Stomach smooth muscle (tissue), 2 donors: ENCODE measurements around the gene PCDHGA7.

ENCODE experiments used
- H3K27ac ChIP-seq: one replicate; pipeline ENCODE4 v1.7.0; 2013; ENCODE audit warnings: mild to moderate bottlenecking, low read length, inconsistent platforms
- H3K27me3 ChIP-seq, 2 donors: one replicate each; pipeline ENCODE4 v1.7.0; 2013; ENCODE audit warnings: low read length in 2 of 2; ENCODE audit not compliant: insufficient read depth in 2 of 2, control insufficient read depth in 1 of 2
- H3K36me3 ChIP-seq, 2 donors: one replicate each; pipeline ENCODE4 v1.7.0; 2013; ENCODE audit warnings: low read length in 2 of 2; ENCODE audit not compliant: control insufficient read depth in 2 of 2, insufficient read depth in 2 of 2
- H3K4me1 ChIP-seq: one replicate; pipeline ENCODE4 v1.7.0; 2013; ENCODE audit warnings: low read length; ENCODE audit not compliant: control insufficient read depth, insufficient read depth
- H3K4me3 ChIP-seq, 2 donors: one replicate each; pipeline ENCODE4 v1.7.0; 2013; ENCODE audit warnings: low read length in 2 of 2
- H3K9ac ChIP-seq, 2 donors: one replicate each; pipeline ENCODE4 v1.7.0; 2013; ENCODE audit warnings: low read length in 2 of 2, mild to moderate bottlenecking in 1 of 2
- H3K9me3 ChIP-seq, 2 donors: one replicate each; pipeline ENCODE4 v1.7.0; 2013; ENCODE audit warnings: low read length in 2 of 2; ENCODE audit not compliant: control insufficient read depth in 2 of 2
- donor health status: healthy.
- donor health status: Pancreatic carcinoma.

PCDHGA7 gene

GRCh38 chr5:141351591-141351990 lies 31.0 kb upstream of the PCDHGA7 start:
- Histone ChIP-seq H3K4me1 (no peaks in the 10 kb centered on the region), H3K4me3 (peak overlapping the region in 1 of 2 donors; percentile 65), H3K36me3 (peaks cover 0 to 2% of the 10 kb centered on the region in 2 donors), H3K9ac (no peak overlapping the region), H3K27ac (no peak overlapping the region), H3K9me3 (peaks cover 31 to 52% of the 10 kb centered on the region in 2 donors), H3K27me3 (peaks cover 0 to 7% of the 10 kb centered on the region in 2 donors)

- H3K27me3 ChIP-seq: peaks cover 0 to 7% of the 10 kb centered on the region in 2 donors
- H3K36me3 ChIP-seq: peaks cover 0 to 2% of the 10 kb centered on the region in 2 donors
- H3K4me3 ChIP-seq: peak within 1 kb of the TSS; percentile 42 to 70
- no peak within 1 kb of the TSS for H3K9ac ChIP-seq
- H3K27ac ChIP-seq: no peak within 1 kb of the TSS
- H3K9me3 ChIP-seq: peaks cover 35 to 70% of the 10 kb centered on the region in 2 donors
- no peaks in the 10 kb centered on the region for H3K4me1 ChIP-seq
Measured at GRCh38 chr5:141354900-141355469, 27.6 kb upstream of the PCDHGA7 start, which contains the start of gene PCDHGA4. TSS of gene PCDHGA4 (plus strand) at chr5:141355021. CDS start at chr5:141355108, 87 bp downstream.

- no peak overlapping the region for H3K9ac ChIP-seq
- no peaks in the 10 kb centered on the region for H3K4me1 ChIP-seq
- H3K9me3 ChIP-seq: peaks cover 35 to 71% of the 10 kb centered on the region in 2 donors
- no peak overlapping the region for H3K27ac ChIP-seq
- peak overlapping the region; percentile 42 to 70 for H3K4me3 ChIP-seq
- peaks cover 0 to 2% of the 10 kb centered on the region in 2 donors for H3K36me3 ChIP-seq
- H3K27me3 ChIP-seq: peaks cover 0 to 7% of the 10 kb centered on the region in 2 donors
Measured at GRCh38 chr5:141355641-141356040, 26.9 kb upstream of the PCDHGA7 start.

DNA sequence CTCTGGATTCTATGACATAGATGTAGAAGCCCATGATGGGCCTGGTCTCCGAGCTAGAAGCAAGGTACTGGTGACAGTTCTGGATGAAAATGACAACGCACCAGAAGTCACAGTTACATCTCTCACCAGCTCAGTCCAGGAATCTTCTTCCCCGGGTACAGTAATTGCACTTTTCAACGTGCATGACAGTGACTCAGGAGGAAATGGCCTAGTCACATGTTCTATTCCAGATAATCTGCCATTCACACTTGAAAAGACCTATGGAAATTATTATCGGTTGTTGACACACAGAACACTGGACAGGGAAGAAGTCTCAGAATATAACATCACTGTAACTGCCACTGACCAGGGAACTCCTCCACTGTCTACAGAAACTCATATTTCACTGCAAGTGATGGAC lies 26.4 kb upstream of the PCDHGA7 start:
- Histone ChIP-seq H3K36me3 (peaks cover 0 to 2% of the 10 kb centered on the region in 2 donors), H3K4me3 (peak overlapping the region in 1 of 2 donors; percentile 42), H3K9ac (no peak overlapping the region), H3K4me1 (no peaks in the 10 kb centered on the region), H3K27ac (no peak overlapping the region), H3K27me3 (peaks cover 0 to 3% of the 10 kb centered on the region in 2 donors), H3K9me3 (peaks cover 36 to 71% of the 10 kb centered on the region in 2 donors)

DNA sequence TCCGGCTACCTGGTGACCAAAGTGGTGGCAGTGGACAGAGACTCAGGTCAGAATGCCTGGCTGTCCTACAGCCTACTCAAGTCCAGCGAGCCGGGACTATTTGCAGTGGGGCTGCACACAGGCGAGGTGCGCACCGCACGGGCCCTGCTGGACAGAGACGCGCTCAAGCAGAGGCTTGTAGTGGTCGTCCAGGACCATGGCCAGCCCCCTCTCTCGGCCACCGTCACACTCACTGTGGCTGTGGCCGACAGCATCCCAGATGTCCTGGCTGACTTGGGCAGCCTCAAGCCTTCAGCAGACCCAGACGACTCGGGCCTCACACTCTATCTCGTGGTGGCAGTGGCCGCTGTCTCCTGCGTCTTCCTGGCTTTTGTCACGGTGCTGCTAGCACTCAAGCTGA lies 25.6 kb upstream of the PCDHGA7 start:
- Histone ChIP-seq H3K4me3 (peak overlapping the region; percentile 18 to 47), H3K27ac (no peak overlapping the region), H3K27me3 (peaks cover 0 to 3% of the 10 kb centered on the region in 2 donors), H3K9me3 (peaks cover 33 to 70% of the 10 kb centered on the region in 2 donors), H3K36me3 (peaks cover 0 to 2% of the 10 kb centered on the region in 2 donors), H3K4me1 (no peaks in the 10 kb centered on the region), H3K9ac (no peak overlapping the region)

- H3K4me3 ChIP-seq: peak within 1 kb of the TSS; percentile 49 to 54
- no peak within 1 kb of the TSS for H3K9ac ChIP-seq
- peaks cover 0 to 2% of the 10 kb centered on the region in 2 donors for H3K36me3 ChIP-seq
- no peaks in the 10 kb centered on the region for H3K27me3 ChIP-seq
- H3K27ac ChIP-seq: no peak within 1 kb of the TSS
- peaks cover 39 to 70% of the 10 kb centered on the region in 2 donors for H3K9me3 ChIP-seq
- H3K4me1 ChIP-seq: no peaks in the 10 kb centered on the region
Measured at GRCh38 chr5:141359790-141360426, 22.6 kb upstream of the PCDHGA7 start, which contains the start of gene PCDHGB2. TSS of gene PCDHGB2 (plus strand) at chr5:141359994. CDS start at chr5:141360136, 142 bp downstream.

DNA sequence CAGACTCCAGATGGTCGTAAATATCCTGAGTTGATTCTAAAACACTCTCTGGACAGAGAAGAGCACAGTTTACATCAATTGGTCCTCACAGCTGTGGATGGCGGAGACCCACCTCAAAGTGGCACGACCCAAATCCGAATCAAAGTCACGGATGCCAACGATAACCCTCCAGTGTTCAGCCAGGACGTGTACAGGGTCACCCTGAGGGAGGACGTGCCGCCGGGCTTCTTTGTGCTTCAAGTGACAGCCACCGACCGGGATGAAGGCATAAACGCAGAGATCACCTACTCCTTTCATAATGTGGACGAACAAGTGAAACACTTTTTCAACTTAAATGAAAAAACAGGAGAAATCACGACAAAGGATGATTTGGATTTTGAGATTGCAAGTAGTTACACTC lies 21.9 kb upstream of the PCDHGA7 start:
- no peak overlapping the region for H3K27ac ChIP-seq
- peak overlapping the region; percentile 49 to 54 for H3K4me3 ChIP-seq
- no peak overlapping the region for H3K9ac ChIP-seq
- H3K36me3 ChIP-seq: peaks cover 0 to 2% of the 10 kb centered on the region in 2 donors
- H3K4me1 ChIP-seq: no peaks in the 10 kb centered on the region
- no peaks in the 10 kb centered on the region for H3K27me3 ChIP-seq
- H3K9me3 ChIP-seq: peaks cover 41 to 70% of the 10 kb centered on the region in 2 donors

DNA sequence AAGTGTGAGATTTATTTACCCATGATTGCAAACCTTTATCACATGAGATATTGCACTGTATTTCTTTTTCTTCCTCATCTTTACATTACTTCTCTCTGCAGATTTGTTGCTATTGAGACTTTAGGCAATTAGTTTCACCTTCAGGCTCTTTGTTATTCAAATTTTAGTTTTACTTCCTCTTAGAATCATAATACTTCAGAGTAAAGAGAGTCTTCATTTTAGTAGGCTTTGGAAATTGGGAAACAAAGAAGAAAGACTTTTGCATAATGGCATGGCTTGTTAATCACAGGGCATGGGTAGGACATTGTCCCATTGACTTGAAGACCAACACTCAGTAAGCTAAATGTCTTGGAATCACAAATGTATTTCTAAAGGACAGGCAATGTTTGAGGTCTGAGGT lies 19.8 kb upstream of the PCDHGA7 start:
- H3K4me1 ChIP-seq: no peaks in the 10 kb centered on the region
- H3K27me3 ChIP-seq: no peaks in the 10 kb centered on the region
- peaks cover 36 to 64% of the 10 kb centered on the region in 2 donors for H3K9me3 ChIP-seq
- no peak overlapping the region for H3K9ac ChIP-seq
- H3K27ac ChIP-seq: no peak overlapping the region
- H3K36me3 ChIP-seq: no peaks in the 10 kb centered on the region
- H3K4me3 ChIP-seq: no peak overlapping the region

DNA sequence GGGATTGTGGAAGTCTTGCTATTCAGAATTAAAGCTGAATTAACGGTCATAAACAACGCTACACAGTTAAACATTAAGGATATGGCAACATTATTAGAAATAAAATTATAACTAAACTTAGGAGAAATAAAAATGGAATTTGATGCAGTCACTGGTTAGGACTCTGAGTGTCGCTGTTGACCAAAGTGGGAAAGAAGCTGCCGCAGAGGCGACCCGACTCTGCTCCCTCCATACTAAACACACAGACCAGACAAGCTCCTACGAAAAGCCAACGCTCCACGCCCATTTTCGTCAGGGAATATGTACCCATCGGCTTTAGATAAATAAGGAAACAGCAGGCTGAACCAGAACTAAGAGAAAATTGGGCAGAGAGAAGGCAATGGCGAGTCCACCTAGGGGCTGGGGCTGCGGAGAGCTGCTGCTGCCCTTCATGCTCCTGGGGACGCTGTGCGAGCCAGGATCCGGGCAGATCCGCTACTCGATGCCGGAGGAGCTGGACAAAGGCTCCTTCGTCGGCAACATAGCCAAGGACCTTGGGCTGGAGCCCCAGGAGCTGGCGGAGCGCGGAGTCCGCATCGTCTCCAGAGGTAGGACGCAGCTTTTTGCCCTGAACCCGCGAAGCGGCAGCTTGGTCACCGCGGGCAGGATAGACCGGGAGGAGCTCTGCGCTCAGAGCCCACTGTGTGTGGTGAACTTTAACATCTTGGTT lies 18.4 kb upstream of the PCDHGA7 start, which contains the start of gene PCDHGA5:
Gene PCDHGA5 (plus strand): TSS at position 211 of the 709 bp plus-strand sequence. CDS start 169 bp downstream, at position 380.
- Histone ChIP-seq H3K27me3 (no peaks in the 10 kb centered on the region), H3K9ac (no peak within 1 kb of the TSS), H3K36me3 (no peaks in the 10 kb centered on the region), H3K4me3 (peak within 1 kb of the TSS; percentile 52 to 56), H3K4me1 (no peaks in the 10 kb centered on the region), H3K9me3 (peaks cover 36 to 64% of the 10 kb centered on the region in 2 donors), H3K27ac (no peak within 1 kb of the TSS)

DNA sequence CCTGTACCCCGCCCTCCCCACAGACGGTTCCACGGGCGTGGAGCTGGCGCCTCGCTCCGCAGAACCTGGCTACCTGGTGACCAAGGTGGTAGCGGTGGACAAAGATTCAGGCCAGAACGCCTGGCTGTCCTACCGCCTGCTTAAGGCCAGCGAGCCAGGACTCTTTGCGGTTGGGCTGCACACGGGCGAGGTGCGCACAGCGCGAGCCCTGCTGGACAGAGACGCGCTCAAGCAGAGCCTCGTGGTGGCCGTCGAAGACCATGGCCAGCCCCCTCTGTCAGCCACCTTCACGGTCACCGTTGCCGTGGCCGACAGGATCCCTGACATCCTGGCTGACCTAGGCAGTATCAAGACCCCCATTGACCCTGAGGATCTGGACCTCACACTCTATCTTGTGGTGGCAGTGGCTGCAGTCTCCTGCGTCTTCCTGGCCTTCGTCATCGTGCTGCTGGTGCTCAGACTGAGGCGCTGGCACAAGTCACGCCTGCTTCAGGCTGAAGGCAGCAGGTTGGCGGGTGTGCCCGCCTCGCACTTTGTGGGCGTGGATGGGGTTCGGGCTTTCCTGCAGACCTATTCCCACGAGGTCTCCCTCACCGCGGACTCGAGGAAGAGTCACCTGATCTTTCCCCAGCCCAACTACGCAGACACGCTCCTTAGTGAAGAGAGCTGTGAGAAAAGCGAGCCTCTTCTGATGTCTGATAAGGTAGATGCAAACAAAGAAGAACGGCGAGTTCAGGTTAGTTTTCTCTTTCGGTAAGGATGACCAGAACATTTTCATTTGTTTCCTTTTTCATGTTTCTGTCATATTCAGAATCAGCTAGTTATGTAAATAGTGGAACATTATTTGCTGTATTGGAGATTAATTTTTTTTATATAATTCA lies 16.3 kb upstream of the PCDHGA7 start:
- H3K27me3 ChIP-seq: no peaks in the 10 kb centered on the region
- no peaks in the 10 kb centered on the region for H3K4me1 ChIP-seq
- no peak overlapping the region for H3K9ac ChIP-seq
- H3K4me3 ChIP-seq: peak overlapping the region; percentile 22 to 46
- no peak overlapping the region for H3K27ac ChIP-seq
- no peaks in the 10 kb centered on the region for H3K36me3 ChIP-seq
- peaks cover 35 to 60% of the 10 kb centered on the region in 2 donors for H3K9me3 ChIP-seq
